OCI-LY1 (cell line): ENCODE data around the gene SP8.

Experiments
- EZH2 ChIP-seq: fragments of 200-600 bp; sonication (generic), shearing (Covaris generic); IDR thresholded peaks from 2 replicates; pipeline ENCODE4 v1.8.0; 2017; ENCODE audit warnings: borderline replicate concordance, mixed run types, mild to moderate bottlenecking, antibody characterized with exemption, low read length, moderate library complexity, mixed read lengths
- TF ChIP-seq, protein P1 (sequence below): fragments of 200-600 bp; sonication (generic), shearing (Covaris generic); IDR thresholded peaks from 2 replicates; pipeline ENCODE4 v1.5.1; 2017; ENCODE audit warnings: mild to moderate bottlenecking, antibody characterized with exemption, low read length, moderate library complexity, mixed read lengths

GRCh38 chr7:20786049-20786412 lies 655 bp downstream of the SP8 start:
- TF ChIP-seq, protein P1, sequence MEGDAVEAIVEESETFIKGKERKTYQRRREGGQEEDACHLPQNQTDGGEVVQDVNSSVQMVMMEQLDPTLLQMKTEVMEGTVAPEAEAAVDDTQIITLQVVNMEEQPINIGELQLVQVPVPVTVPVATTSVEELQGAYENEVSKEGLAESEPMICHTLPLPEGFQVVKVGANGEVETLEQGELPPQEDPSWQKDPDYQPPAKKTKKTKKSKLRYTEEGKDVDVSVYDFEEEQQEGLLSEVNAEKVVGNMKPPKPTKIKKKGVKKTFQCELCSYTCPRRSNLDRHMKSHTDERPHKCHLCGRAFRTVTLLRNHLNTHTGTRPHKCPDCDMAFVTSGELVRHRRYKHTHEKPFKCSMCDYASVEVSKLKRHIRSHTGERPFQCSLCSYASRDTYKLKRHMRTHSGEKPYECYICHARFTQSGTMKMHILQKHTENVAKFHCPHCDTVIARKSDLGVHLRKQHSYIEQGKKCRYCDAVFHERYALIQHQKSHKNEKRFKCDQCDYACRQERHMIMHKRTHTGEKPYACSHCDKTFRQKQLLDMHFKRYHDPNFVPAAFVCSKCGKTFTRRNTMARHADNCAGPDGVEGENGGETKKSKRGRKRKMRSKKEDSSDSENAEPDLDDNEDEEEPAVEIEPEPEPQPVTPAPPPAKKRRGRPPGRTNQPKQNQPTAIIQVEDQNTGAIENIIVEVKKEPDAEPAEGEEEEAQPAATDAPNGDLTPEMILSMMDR, result no peak
- TF ChIP-seq EZH2, result no peak
